ENCODE results near the gene MOB3A. TPM values are rescaled to one million over a fixed set of nuclear protein-coding genes. Genes with fewer than 3 reads are reported as not detected.

Gene MOB3A
- polyA plus RNA-seq, 1 of the 3 experiments (the other 2 are of a cell fraction), result 24.1 TPM

- H3K27ac ChIP-seq (ENCODE audit: low read depth in 2 of 2, low read length in 1 of 2), result no peak overlapping the region
- no peaks in the 10 kb centered on the region for H3K9me2 ChIP-seq
- 95% methylated on average over 13 of the region's 20 CpGs for WGBS (ENCODE audit: low lambda C conversion rate)
- H3K9ac ChIP-seq, result no peak overlapping the region
- H3K27me3 ChIP-seq (ENCODE audit: insufficient read depth), result no peaks in the 10 kb centered on the region
- H3K79me2 ChIP-seq (ENCODE audit: insufficient read depth), result peaks cover 36% of the 10 kb centered on the region
- no peaks in the 10 kb centered on the region for H3K4me1 ChIP-seq (ENCODE audit: control insufficient read depth in 1 of 2, insufficient read depth in 2 of 2, low read depth in 1 of 2, low read length in 1 of 2)
- H2AFZ ChIP-seq (ENCODE audit: low read depth), result no peak overlapping the region
- peaks cover 4% of the 10 kb centered on the region for H3F3A ChIP-seq (replicated peaks; ENCODE audit: insufficient read depth)
- ChIA-PET POLR2A (no interaction called here), CTCF (no interaction called here)
- DNase-seq, result no peak
- H3K4me2 ChIP-seq, result no peak overlapping the region
- H3K4me3 ChIP-seq (ENCODE audit: low read depth in 2 of 2, low read length in 1 of 2), result no peak overlapping the region
- peaks cover 25 to 31% of the 10 kb centered on the region in 2 experiments for H3K36me3 ChIP-seq (replicated peaks in 1 of 2; ENCODE audit: control insufficient read depth in 1 of 2, insufficient read depth in 2 of 2, low read length in 1 of 2)
- no peaks in the 10 kb centered on the region for H3K9me3 ChIP-seq
- peaks cover 28% of the 10 kb centered on the region for H4K20me1 ChIP-seq (ENCODE audit: insufficient read depth)
- no peak for TF ChIP-seq GABPA (IDR thresholded peaks at IDR 0.05; ENCODE audit: low read depth)
- no peak for TF ChIP-seq FOXM1 (IDR thresholded peaks at IDR 0.05; ENCODE audit: low read depth)
- no peak for TF ChIP-seq ZBTB33 (IDR thresholded peaks at IDR 0.05; ENCODE audit: borderline replicate concordance, low read depth)
- TF ChIP-seq NFIC (IDR thresholded peaks at IDR 0.05; ENCODE audit: borderline replicate concordance), result no peak
- no peak for TF ChIP-seq NRF1 (IDR thresholded peaks at IDR 0.05; ENCODE audit: low read depth, low read length)
- TF ChIP-seq SIN3A (IDR thresholded peaks at IDR 0.05; ENCODE audit: borderline replicate concordance, low read depth, low read length), result no peak
- TF ChIP-seq PBX3 (IDR thresholded peaks at IDR 0.05), result no peak
- TF ChIP-seq SMC3 (IDR thresholded peaks at IDR 0.05; ENCODE audit: low read depth, low read length), result no peak
- no peak for TF ChIP-seq RFX5 (IDR thresholded peaks at IDR 0.05; ENCODE audit: low read length)
- TF ChIP-seq EP300 (IDR thresholded peaks at IDR 0.05; ENCODE audit: borderline replicate concordance in 1 of 2, low read depth in 1 of 2, low read length in 1 of 2), result no peak
- TF ChIP-seq EZH2phosphoT487 (IDR thresholded peaks at IDR 0.05; ENCODE audit: borderline replicate concordance, low read depth), result no peak
- no peak for TF ChIP-seq TAF1 (IDR thresholded peaks at IDR 0.05; ENCODE audit: borderline replicate concordance, low read depth, low read length)
- no peak for TF ChIP-seq POLR2AphosphoS5 (IDR thresholded peaks at IDR 0.05; ENCODE audit: low read depth, low read length)
- TF ChIP-seq CTCF (IDR thresholded peaks at IDR 0.05), result no peak
- no peak for TF ChIP-seq MXI1 (IDR thresholded peaks at IDR 0.05; ENCODE audit: low read depth, low read length)
- TF ChIP-seq TCF12 (IDR thresholded peaks at IDR 0.05), result no peak
- no peak for TF ChIP-seq YY1 (IDR thresholded peaks at IDR 0.05; ENCODE audit: low read depth)
- no peak for TF ChIP-seq FOSL2 (IDR thresholded peaks at IDR 0.05; ENCODE audit: borderline replicate concordance, low read depth)
- TF ChIP-seq RXRA (IDR thresholded peaks at IDR 0.05; ENCODE audit: borderline replicate concordance, low read depth), result no peak
- no peak for TF ChIP-seq CHD2 (IDR thresholded peaks at IDR 0.05; ENCODE audit: low read length, partially characterized antibody)
Observed at GRCh38 chr19:2103045-2103707, 7.0 kb upstream of the MOB3A start.
